HG03159 (cell line): ENCODE results near the gene DTL.
A peak's percentile ranks its signal among the peaks of the same experiment; 100 is the strongest.

Source experiments
- ATAC-seq: cut with Tn5 transposase; IDR thresholded peaks from one replicate; pipeline ENCODE4 v1.9.1; 2021; ENCODE audit warnings: mild to moderate bottlenecking, moderate library complexity; ENCODE audit not compliant: unreplicated experiment

DTL gene

GRCh38 chr1:212034516-212035122, 929 bp upstream of the DTL start:
- ATAC-seq = no peak

GRCh38 chr1:212035835-212036605, 472 bp downstream of the DTL start:
- ATAC-seq = peak; percentile 18

DNA sequence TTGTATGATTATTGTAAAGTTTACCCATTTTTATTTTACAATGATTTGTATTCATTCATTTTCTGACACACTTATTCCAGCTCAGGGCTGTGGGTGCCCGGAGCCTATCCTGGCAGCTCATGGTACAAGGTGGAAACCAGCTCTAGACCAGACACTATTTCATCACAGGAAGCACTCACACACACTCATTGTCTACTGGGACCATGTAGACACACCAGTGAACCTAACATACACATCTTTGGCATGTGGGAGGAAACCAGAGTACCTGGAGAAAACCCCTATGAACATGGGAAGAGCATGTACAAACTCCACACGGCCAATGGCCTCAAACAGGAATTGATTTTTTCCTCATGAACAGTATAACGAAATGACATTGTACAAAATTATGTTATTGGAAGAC, 2.4 kb downstream of the DTL start:
- no peak for ATAC-seq

DNA sequence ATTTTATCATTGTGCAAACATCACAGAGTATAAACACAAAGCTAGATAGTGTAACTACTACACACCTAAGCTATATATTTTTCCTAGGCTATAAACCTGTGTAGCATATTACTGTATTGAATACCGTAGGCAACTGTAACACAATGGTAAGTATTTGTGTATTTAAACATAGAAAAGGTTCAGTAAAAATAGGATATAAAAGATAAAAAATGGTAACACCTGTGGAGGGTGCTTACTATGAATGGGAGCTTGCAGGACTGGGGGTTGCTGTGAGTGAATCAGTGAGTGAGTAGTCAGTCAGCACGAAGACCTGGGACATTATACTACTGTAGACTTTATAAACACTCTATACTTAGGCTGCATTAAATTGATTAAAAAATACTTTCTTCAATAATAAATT, 4.1 kb downstream of the DTL start:
- no peak for ATAC-seq

- ATAC-seq = no peak
Measured at GRCh38 chr1:212040629-212041412, 5.3 kb downstream of the DTL start.

- no peak for ATAC-seq
Measured at GRCh38 chr1:212042436-212042835, 6.9 kb downstream of the DTL start.

- no peak for ATAC-seq
Measured at GRCh38 chr1:212044851-212045250, 9.3 kb downstream of the DTL start.

GRCh38 chr1:212045981-212046380, 10.4 kb downstream of the DTL start:
- ATAC-seq = no peak

- no peak for ATAC-seq
Measured at GRCh38 chr1:212053993-212054392, 18.4 kb downstream of the DTL start.

DNA sequence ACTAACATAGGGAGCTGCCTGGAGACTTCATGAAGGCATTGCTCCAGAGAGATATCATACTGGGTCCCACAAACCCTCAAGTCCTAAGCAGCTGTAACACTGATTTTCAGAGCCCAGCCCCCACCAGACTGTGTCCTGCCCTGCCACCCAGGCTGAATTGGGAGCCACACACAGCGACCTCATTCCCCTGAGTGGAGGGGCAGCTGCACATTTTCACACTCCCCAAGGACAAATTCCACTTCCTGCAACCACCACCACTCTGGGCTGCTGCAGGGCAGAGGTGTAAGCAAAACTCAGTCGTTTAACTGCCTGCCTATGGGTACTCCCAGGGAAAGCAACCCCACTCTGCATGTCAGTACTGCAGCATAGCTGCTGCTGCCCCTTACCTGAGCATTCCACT, 19.8 kb downstream of the DTL start:
- ATAC-seq = no peak

DNA sequence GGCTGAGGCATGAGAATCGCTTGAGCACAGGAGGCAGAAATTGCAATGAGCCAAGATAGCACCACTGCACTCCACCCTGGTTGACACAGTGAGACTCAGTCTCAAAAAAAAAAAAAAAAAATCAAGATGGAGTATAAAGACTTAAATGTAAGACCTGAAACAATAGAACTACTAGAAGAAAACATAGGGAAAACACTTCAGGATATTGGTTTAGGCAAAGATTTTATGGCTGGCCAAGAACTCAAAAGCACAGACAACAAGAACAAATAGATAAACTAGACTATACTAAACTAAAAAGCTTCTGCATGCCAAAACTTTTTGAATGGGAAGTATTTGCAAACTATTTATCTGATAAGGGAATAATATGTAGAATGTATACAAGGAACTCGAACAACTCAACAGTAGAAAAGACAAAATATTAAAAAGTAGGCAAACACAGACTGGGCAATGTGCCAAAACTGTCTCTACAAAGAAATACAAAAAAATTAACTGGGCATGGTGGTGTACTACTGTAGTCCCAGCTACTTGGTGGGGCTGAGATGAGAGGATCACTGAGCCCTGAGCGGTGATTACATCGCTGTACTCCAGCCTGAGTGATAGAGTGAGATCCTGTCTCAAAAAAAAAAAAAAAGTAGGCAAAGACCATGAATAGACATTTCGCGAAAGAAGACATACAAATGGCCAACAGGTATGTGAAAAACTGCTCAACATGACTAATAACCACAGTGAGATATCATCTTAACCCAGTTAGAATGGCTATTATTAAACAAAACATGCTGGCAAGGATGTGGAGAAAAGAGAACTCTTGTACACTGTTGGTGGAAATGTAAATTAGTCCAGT, 25.3 kb downstream of the DTL start:
- no peak for ATAC-seq

DNA sequence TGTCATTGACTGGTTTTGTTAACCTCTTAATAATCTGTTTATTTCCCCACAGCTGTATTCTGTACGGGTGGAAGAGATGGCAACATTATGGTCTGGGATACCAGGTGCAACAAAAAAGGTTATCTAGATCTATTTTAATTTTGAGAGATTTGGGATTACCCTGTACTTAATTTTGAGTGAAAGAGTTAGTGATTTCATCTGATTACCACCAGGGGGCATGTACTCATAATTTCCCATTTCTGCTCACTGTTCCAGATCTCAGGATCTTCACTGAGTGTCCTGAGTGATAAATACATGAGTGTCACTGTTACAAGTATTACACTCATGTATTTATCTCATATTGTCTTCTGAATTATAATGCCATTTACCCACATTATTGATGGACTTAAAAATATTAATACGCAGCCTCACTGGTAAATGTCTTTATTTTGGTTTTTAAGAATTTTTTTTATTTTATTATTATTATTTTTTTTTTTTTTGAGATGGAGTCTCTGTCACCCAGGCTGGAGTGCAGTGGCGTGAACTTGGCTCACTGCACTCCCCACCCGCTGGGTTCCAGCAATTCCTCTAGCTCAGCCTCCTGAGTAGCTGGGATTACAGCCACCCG, 27.4 kb downstream of the DTL start:
- no peak for ATAC-seq

GRCh38 chr1:212067787-212068186, 32.2 kb downstream of the DTL start:
- no peak for ATAC-seq

- no peak for ATAC-seq
Measured at GRCh38 chr1:212070720-212071302, 35.3 kb downstream of the DTL start.

DNA sequence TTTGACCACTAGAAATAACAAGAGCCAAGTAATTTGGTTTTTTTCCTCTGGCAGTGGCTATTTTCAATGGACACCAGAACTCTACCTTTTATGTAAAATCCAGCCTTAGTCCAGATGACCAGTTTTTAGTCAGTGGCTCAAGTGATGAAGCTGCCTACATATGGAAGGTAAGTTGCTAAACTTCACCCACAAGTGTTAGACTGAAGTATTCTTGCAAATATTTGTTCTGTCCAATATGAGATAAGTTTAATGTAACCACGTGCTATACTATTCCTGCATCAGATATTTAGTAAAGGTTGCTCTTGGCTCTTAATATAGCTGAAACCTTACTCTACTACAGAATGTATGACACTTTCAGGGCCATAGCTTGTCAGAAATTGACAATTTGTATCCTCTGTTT, 36.5 kb downstream of the DTL start:
- no peak for ATAC-seq

DNA sequence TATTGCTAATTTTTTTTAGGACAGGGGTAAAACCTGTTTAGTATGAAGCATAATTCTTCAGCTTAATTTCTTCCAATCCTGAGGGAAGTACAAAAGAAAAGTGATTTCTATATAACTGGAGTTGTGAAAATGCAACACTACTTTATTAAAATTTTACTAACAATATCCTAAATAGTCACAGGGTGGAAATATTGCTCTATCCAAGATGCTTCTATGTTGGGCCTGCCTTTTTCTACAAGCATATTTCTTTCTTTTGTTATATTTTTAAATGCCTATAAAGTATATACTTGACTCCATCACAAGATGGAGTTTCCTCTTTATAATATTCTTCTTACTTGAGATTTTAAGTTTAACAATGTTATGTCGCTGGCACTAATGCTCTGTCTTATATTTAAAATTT, 37.9 kb downstream of the DTL start:
- no peak for ATAC-seq

DNA sequence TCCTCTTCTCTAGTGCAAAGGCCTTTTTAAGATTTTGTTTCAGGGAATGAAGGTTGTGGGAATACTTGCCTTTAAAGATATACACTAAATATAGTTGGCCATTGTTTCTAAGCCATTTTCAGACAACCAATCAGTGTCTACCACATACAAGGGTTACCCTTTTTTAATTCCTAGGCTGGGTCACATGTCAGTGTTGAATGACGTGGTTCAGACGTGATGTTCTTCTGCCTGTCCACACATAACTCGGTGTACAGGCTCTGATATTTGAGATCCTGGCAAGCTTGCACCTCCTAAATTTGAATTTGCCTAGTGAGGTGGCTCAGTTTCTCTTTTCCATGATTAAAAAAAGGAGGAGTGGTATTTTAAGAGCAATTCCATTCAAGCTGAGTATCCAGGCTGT, 38.8 kb downstream of the DTL start:
- no peak for ATAC-seq

- ATAC-seq = no peak
Measured at GRCh38 chr1:212074856-212075255, 39.3 kb downstream of the DTL start.

- ATAC-seq = no peak
Measured at GRCh38 chr1:212077028-212077427, 41.5 kb downstream of the DTL start.

DNA sequence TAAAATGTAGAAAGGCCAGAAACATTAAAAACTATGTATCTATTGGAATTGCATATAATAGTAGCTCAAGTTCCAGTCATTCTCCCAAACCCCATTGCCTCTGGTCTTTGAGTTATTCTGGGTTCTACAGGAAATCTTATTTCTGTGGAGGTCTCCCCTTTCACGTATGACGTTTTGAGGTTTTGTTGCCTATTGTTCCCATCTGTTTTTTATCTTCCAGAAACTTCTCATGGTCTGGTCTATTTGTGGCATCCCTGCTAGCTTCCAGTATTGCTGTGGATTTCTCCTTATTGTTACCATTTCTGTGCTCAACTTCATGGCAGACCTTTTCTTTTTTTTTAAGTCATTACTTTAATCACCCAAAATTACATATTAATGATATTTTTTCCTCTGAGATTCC, 43.3 kb downstream of the DTL start:
- no peak for ATAC-seq
